ENCODE results near the gene PMEPA1.
A peak's percentile ranks its signal among the peaks of the same experiment; 100 is the strongest.

The PMEPA1 gene

GRCh38 chr20:57698867-57699275 lies 10.9 kb downstream of the PMEPA1 start:
- no peak for DNase-seq
- intact Hi-C loops (cut with DNase I): no loop called here

- DNase-seq: peak in 13 of 42 donors; percentile 51 to 86 (median 64)
Measured at GRCh38 chr20:57698116-57698866, 11.5 kb downstream of the PMEPA1 start.

DNA sequence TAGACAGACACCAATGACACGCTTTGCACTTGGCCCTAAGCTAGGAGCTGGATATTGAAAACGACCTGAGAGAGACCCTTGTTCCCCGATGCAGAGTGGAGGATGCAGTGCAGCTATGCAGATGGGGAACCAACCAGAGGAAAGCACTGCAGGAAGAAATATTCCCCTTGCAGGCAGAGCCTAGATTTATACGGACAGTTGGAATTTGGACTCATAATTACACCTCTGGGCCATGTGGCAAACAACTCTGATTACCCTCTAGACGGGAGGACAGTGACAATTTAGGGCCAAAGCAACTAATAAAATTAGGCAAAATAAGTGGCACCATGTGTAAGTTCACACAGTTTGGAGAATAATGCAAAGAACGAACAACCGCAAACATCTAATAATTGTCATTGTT lies 12.3 kb downstream of the PMEPA1 start:
- DNase-seq: no peak
- intact Hi-C loops (cut with DNase I): no loop called here

More at GRCh38 chr20:57698116-57698866, 11.5 kb downstream of the PMEPA1 start:
- intact Hi-C loops (cut with DNase I): no loop called here

DNA sequence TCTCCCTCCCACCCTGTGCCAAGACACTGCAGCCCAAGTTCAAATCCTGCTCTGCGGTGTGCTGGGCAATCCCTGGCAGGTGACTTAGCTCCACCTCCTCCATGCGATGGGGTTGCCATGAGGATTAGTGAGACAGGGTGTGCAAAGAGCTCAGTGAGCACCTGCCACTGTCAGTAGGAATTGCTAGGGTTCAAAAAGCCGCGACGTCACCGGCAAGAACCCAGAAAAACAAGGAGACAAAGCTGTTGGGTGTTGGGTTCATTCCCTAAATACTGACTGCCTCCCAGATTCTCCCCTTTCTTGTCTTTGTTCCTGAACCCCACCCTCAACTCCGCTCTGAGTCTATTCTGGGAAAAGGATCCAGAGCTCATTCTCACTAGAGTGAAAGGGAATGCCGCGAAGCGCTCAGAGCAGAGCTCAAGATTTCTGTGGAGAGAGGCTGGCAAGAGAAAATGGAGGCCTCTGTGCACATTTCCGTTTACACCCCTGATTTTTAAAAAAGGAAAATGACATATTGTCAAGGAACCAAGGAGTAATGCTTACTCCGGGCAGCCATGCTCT lies 13.3 kb downstream of the PMEPA1 start:
- DNase-seq: peak in 7 of 42 donors; percentile 44 to 75 (median 62)
- intact Hi-C loops (cut with DNase I): no loop called here

DNA sequence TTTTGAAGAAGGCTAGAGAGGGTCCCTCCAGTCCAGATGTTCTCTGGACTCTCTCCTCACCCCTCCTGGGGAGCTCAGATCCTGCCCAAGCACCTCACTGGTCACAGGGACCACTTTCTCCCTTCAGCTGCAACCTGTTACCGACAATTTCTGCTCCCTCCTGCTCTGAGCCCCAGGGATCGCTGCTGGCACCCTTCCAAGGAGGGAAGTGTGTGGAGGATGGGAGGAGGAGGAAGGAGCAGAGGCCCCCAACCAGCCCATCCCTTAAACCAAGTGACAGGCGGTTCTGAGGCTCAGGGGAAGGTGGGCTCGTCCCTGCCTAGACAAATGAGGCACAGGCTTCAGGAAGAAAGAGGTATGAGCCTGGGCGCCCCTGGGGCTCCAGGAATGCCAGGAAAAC lies 13.9 kb downstream of the PMEPA1 start:
- DNase-seq: no peak
- intact Hi-C loops (cut with DNase I): no loop called here

GRCh38 chr20:57695012-57695411 lies 14.8 kb downstream of the PMEPA1 start:
- intact Hi-C loops (cut with DNase I): no loop called here
- no peak for DNase-seq

GRCh38 chr20:57694481-57694880 lies 15.3 kb downstream of the PMEPA1 start:
- intact Hi-C loops (cut with DNase I): no loop called here
- no peak for DNase-seq

GRCh38 chr20:57693670-57694329 lies 16.0 kb downstream of the PMEPA1 start:
- intact Hi-C loops (cut with DNase I): no loop called here
- DNase-seq: peak in 31 of 42 donors; percentile 44 to 90 (median 72)

- peak in 1 of 42 donors; percentile 45 for DNase-seq
- intact Hi-C loops (cut with DNase I): no loop called here
Measured at GRCh38 chr20:57693002-57693582, 16.7 kb downstream of the PMEPA1 start.

DNA sequence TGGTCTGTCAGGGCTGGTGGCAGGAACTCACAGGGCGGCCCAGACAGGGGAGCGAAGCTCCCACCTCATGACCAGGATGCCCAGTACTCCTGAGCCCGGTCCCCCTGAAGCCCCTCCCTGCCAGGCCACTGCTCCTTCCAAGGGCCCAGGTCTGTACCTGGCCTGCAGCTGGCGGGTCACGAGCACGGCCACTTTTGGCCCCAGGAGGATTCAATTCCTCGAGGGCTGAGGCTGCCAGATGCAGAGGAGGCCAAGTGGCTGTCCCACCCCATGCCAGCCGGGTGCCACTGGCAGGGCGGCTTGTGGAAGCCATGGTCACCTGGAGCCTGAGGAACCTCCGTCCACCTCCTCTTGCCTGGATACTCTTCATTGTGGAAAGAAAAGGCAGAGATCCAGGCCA lies 17.4 kb downstream of the PMEPA1 start:
- intact Hi-C loops (cut with DNase I): no loop called here
- DNase-seq: no peak

- no peak for DNase-seq
- intact Hi-C loops (cut with DNase I): no loop called here
Measured at GRCh38 chr20:57691699-57692098, 18.1 kb downstream of the PMEPA1 start.

GRCh38 chr20:57690525-57690924 lies 19.3 kb downstream of the PMEPA1 start:
- DNase-seq: peak in 1 of 42 donors; percentile 48
- intact Hi-C loops (cut with DNase I): no loop called here

- intact Hi-C loops (cut with DNase I): no loop called here
- no peak for DNase-seq
Measured at GRCh38 chr20:57689745-57690481, 19.9 kb downstream of the PMEPA1 start.

DNA sequence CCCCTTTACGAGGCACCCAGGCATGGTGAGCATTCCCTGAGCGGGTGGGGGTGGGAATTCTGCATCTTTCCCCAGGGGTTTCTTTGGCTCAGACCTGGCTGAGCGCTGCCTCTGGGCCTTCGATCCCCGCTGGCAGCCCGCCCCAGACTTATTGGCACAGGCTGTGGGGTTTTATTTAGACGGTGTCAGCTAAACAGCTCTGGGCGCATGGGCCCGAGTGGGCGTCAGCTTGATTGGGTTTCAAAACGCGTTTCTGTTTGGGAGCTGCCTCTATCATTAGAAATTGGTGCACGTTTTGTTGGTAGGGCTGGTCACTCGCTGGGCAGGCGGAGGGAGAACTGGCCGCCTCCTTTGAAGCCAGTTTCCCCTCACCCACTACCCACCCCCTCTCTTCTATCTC lies 21.0 kb downstream of the PMEPA1 start:
- DNase-seq: peak in 34 of 42 donors; percentile 28 to 86 (median 62)
- intact Hi-C loops (cut with DNase I): no loop called here

DNA sequence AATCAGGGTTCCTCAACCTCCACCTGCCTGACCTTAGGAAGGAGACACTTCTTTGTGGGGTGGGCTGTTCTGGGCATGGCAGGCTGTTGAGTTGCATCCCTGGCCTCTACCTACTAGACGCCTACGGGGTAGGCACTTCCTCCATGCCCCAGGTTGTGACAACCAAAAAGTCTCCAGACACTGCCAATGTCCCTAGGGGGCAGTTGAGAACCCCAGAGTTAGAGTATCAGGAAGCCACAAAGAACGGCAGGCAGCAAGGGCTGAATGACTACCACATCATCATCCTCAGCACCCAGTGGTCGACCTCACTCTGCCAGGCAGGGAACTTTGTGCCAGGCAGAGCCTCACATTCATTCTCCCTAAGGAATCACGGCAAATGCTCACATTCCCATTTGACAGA lies 21.5 kb downstream of the PMEPA1 start:
- no peak for DNase-seq
- intact Hi-C loops (cut with DNase I): no loop called here

DNA sequence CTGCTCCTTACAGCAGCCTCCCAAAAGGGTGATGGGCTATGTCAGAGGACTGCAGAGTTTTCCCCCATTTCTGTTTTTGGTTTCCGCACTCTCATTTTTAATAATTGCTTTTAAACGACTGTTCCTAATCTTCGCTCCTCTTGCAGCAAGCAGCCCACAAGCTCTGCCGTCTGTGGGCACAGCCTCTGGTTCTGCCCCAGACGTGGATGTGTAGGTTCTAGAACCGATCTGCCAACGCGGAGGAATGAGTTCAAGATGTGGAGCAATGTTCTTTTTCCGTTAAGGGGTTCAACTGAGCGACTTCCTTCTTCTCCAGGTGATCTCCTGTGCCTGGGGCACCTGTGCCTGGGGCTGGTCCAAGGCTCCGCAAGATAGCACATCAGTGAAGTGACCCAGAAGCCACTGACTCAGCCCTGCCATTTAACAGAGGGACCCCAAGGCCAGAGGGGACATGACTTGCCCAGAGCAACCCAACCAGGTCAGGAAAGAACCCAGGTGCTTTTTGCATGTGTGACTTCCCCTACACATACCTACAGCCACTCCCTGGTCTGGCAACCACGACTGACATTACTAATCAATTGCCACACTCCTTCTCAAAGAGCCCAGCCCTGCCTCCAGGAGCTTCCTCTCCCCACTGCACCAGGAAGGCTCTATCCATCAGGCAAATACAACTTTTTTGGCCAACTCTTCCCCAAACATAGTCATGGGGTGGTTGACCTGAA lies 22.7 kb downstream of the PMEPA1 start:
- peak in 10 of 42 donors; percentile 51 to 79 (median 67) for DNase-seq
- intact Hi-C loops (cut with DNase I): no loop called here

DNA sequence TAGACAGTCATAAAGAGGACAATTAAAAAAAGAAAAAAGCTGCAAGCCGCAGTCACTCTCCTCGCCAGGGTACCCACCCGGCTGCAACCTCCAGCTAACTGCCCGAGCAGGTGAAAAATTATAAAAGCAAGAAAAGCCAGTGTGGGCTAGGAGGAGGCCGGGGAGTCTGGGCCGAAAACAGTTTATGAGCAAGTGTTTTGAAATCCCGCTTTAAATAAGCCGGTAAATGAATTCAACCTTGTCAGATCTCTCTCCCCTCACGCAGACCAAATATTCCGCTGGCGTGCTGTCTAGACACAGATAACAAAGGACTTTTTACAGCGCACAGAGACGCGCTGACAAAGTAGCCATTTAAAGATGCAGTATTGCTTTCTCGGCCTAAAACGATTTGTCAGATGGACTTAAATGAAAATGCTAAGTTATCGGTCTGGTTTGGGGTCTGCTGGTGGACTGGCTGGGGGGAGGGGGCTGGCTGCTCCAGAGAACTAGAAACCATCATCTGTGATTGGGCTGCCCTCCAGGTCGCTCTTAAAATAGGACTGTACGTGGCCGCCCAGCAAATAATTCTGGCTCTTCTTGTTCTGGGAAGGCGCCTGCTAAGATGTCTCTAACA lies 24.6 kb downstream of the PMEPA1 start:
- DNase-seq: peak in 5 of 42 donors; percentile 38 to 70 (median 44)
- intact Hi-C loops (cut with DNase I): no loop called here

DNA sequence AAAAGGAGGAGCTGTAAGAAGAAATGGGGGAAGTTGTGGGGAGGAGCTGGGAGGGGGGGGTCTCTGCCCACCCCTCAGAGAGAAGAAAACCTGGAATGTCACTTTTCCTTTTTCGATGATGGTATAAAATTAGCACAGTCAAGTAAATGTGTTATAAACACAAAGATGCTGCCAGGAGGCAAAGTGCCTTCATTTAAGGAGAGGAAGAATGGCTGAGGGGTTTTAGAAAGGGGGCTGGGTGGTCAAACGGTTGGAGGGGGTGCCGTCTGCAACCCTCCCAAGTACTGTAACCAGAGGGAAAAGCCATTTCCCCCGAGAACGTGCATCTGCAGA lies 25.0 kb downstream of the PMEPA1 start:
- intact Hi-C loops (cut with DNase I): no loop called here
- DNase-seq: no peak
